ENCODE results near the gene CUL5. TPM values are rescaled to one million over a fixed set of nuclear protein-coding genes. Genes with fewer than 3 reads are reported as not detected.

CUL5 gene
- total and polyA plus RNA-seq, 2 donors from 2014 or later: 9.4 to 38.9 TPM

DNA sequence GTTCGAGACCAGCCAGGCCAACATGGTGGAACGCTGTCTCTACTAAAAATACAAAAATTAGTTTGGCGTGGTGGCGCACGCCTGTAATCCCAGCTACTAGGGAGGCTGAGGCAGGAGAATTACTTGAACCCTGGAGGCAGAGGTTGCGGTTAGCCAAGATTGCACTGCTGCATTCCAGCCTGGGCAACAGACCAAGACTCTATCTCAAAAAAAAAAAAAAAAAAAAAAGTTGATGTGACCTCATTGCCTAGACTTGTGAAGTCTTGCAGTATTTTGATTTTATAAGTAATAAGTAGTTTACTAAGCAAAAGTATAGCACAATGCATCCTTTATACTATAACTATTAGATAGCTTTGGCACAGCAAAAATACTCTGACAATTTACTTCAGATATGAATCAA lies 9.9 kb upstream of the CUL5 start:
- DNase-seq (no peak), FAIRE-seq (no peak)
- Histone ChIP-seq H3K4me1 (ENCODE audit: control insufficient read depth in 2 of 3, insufficient read depth in 2 of 3, low read depth in 1 of 3, low read length in 3 of 3) (no peaks in the 10 kb centered on the region), H3K36me3 (ENCODE audit: control insufficient read depth in 2 of 3, insufficient read depth in 3 of 3, low read length in 3 of 3) (no peaks in the 10 kb centered on the region), H3K27me3 (ENCODE audit: control insufficient read depth, insufficient read depth, low read length) (no peaks in the 10 kb centered on the region), H3K9ac (ENCODE audit: low read length in 3 of 3) (no peak overlapping the region), H3K9me3 (ENCODE audit: control insufficient read depth in 2 of 3, insufficient read depth in 1 of 3, low read length in 3 of 3) (no peaks in the 10 kb centered on the region), H3K27ac (ENCODE audit: low read depth in 2 of 2, low read length in 2 of 2) (no peak overlapping the region), H3K4me3 (ENCODE audit: low read length in 3 of 3) (no peak overlapping the region)
- TF ChIP-seq CTCF (IDR thresholded peaks at IDR 0.05; ENCODE audit: borderline replicate concordance, extremely low read depth, insufficient read depth): no peak
- intact Hi-C loops (cut with DNase I): no loop called here

DNA sequence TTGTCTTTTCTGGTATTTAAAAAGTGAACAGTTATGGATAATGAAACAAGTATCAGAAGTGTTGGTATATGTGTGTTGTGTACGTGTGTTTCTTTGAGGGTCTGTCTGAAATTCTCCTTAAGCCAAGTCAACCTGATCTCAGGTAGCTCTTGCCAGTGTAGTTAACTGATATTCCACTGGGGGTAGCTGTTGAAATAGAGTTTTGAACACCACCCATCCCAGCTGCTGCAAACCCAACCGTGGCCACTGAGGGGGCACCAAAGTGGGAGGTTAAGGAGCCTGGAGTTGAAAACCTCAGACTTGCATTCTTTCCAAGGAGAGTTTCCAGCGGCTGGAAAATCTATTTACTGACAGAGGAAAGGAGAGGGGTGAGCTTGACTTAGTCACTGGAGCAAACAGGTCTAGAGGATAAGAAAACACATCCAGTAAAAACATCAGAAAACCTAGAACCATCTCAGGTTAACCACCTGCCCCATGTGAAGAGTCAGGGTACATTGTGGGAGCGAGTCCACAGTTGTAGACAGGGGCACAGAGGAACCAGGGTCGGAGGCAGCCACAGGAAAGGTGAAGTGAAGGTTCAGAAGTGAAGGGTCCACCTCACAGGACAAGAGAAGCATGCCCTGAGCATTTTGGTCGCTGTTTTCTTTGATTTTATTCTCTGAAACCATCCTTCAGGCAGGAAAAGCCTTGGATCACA lies 8.8 kb upstream of the CUL5 start:
- intact Hi-C loops (cut with DNase I): no loop called here

DNA sequence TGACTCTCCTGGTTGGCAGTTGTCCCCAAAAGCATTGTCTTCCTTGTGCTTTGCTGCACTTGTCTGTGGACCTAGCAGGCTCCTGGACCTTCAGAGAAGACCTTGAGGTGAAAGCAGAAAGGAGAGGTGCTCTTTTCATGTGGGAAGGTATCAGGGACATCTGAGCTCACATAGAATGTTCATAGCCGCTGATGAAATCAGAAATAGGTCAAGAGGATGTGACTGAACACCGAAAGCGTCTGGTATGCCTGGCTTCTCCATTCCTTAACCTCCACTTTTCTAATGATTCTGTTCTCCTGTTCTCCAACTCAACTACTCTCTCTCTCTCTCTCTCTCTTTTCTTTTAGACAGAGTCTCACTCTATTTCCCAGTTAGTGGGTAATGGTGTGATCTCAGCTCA lies 6.2 kb upstream of the CUL5 start:
- FAIRE-seq (no peak), DNase-seq (no peak)
- H3K36me3 ChIP-seq (ENCODE audit: control insufficient read depth in 2 of 3, insufficient read depth in 3 of 3, low read length in 3 of 3): no peaks in the 10 kb centered on the region
- no peaks in the 10 kb centered on the region for H3K27me3 ChIP-seq (ENCODE audit: control insufficient read depth, insufficient read depth, low read length)
- no peak for TF ChIP-seq CTCF (IDR thresholded peaks at IDR 0.05; ENCODE audit: borderline replicate concordance, extremely low read depth, insufficient read depth)
- H3K9ac ChIP-seq (ENCODE audit: low read length in 3 of 3): no peak overlapping the region
- no peak overlapping the region for H3K27ac ChIP-seq (ENCODE audit: low read depth in 2 of 2, low read length in 2 of 2)
- H3K4me1 ChIP-seq (ENCODE audit: control insufficient read depth in 2 of 3, insufficient read depth in 2 of 3, low read depth in 1 of 3, low read length in 3 of 3): no peaks in the 10 kb centered on the region
- no peak overlapping the region for H3K4me3 ChIP-seq (ENCODE audit: low read length in 3 of 3)
- intact Hi-C loops (cut with DNase I): no loop called here
- H3K9me3 ChIP-seq (ENCODE audit: control insufficient read depth in 2 of 3, insufficient read depth in 1 of 3, low read length in 3 of 3): no peaks in the 10 kb centered on the region

More for the DNA sequence above, 8.8 kb upstream of the CUL5 start:
- Histone ChIP-seq H3K4me3 (ENCODE audit: low read length in 3 of 3) (no peak overlapping the region), H3K9ac (ENCODE audit: low read length in 3 of 3) (no peak overlapping the region), H3K27me3 (ENCODE audit: control insufficient read depth, insufficient read depth, low read length) (no peaks in the 10 kb centered on the region), H3K27ac (ENCODE audit: low read depth in 2 of 2, low read length in 2 of 2) (no peak overlapping the region), H3K9me3 (ENCODE audit: control insufficient read depth in 2 of 3, insufficient read depth in 1 of 3, low read length in 3 of 3) (no peaks in the 10 kb centered on the region), H3K4me1 (ENCODE audit: control insufficient read depth in 2 of 3, insufficient read depth in 2 of 3, low read depth in 1 of 3, low read length in 3 of 3) (no peaks in the 10 kb centered on the region), H3K36me3 (ENCODE audit: control insufficient read depth in 2 of 3, insufficient read depth in 3 of 3, low read length in 3 of 3) (no peaks in the 10 kb centered on the region)
- TF ChIP-seq CTCF (IDR thresholded peaks at IDR 0.05; ENCODE audit: borderline replicate concordance, extremely low read depth, insufficient read depth): peak; percentile 48
- DNase-seq (peak in 4 of 5 donors; percentile 49 to 77 (median 68)), FAIRE-seq (peak; percentile 53)

- H3K27me3 ChIP-seq (ENCODE audit: control insufficient read depth, insufficient read depth, low read length): no peaks in the 10 kb centered on the region
- DNase-seq (no peak), FAIRE-seq (no peak)
- H3K4me1 ChIP-seq (ENCODE audit: control insufficient read depth in 2 of 3, insufficient read depth in 2 of 3, low read depth in 1 of 3, low read length in 3 of 3): no peaks in the 10 kb centered on the region
- no peak for TF ChIP-seq CTCF (IDR thresholded peaks at IDR 0.05; ENCODE audit: borderline replicate concordance, extremely low read depth, insufficient read depth)
- no peaks in the 10 kb centered on the region for H3K9me3 ChIP-seq (ENCODE audit: control insufficient read depth in 2 of 3, insufficient read depth in 1 of 3, low read length in 3 of 3)
- no peaks in the 10 kb centered on the region for H3K36me3 ChIP-seq (ENCODE audit: control insufficient read depth in 2 of 3, insufficient read depth in 3 of 3, low read length in 3 of 3)
- H3K9ac ChIP-seq (ENCODE audit: low read length in 3 of 3): no peak overlapping the region
- H3K27ac ChIP-seq (ENCODE audit: low read depth in 2 of 2, low read length in 2 of 2): no peak overlapping the region
- intact Hi-C loops (cut with DNase I): no loop called here
- H3K4me3 ChIP-seq (ENCODE audit: low read length in 3 of 3): no peak overlapping the region
Observed at GRCh38 chr11:108003623-108004022, 5.1 kb upstream of the CUL5 start.

Measured in kidney (tissue), 14 donors.